HG02943 (cell line): ENCODE results near the gene VCAN.

ENCODE experiments used
- ATAC-seq: cut with Tn5 transposase; IDR thresholded peaks from one replicate; pipeline ENCODE4 v1.9.1; 2021; ENCODE audit warnings: mild to moderate bottlenecking, low read depth, moderate library complexity; ENCODE audit not compliant: unreplicated experiment

VCAN gene

GRCh38 chr5:83559118-83559785 is 87.7 kb downstream of the VCAN start:
- no peak for ATAC-seq

- no peak for ATAC-seq
These were observed 90.6 kb downstream of the VCAN start for GRCh38 chr5:83562071-83562606.

- ATAC-seq, result no peak
These were observed 91.4 kb downstream of the VCAN start for GRCh38 chr5:83562791-83563557.

GRCh38 chr5:83563631-83564030 is 92.1 kb downstream of the VCAN start:
- no peak for ATAC-seq

GRCh38 chr5:83564069-83564749 is 92.7 kb downstream of the VCAN start:
- no peak for ATAC-seq

- no peak for ATAC-seq
These were observed 96.2 kb downstream of the VCAN start for GRCh38 chr5:83567741-83568140.

GRCh38 chr5:83568186-83568585 is 96.6 kb downstream of the VCAN start:
- ATAC-seq, result no peak

- ATAC-seq, result no peak
These were observed 99.4 kb downstream of the VCAN start for GRCh38 chr5:83570916-83571315.

- no peak for ATAC-seq
These were observed 100.7 kb downstream of the VCAN start for GRCh38 chr5:83572271-83572670.

GRCh38 chr5:83576341-83576740 is 104.8 kb downstream of the VCAN start:
- no peak for ATAC-seq

GRCh38 chr5:83577036-83577636 is 105.6 kb downstream of the VCAN start:
- no peak for ATAC-seq

GRCh38 chr5:83583859-83584258 is 112.3 kb downstream of the VCAN start:
- ATAC-seq, result no peak

- ATAC-seq, result no peak
These were observed 115.6 kb downstream of the VCAN start for GRCh38 chr5:83586874-83587776.

GRCh38 chr5:83589786-83590185 is 118.2 kb downstream of the VCAN start:
- no peak for ATAC-seq

- ATAC-seq, result no peak
These were observed 119.4 kb downstream of the VCAN start for GRCh38 chr5:83590966-83591365.

GRCh38 chr5:83595217-83595616 is 123.7 kb downstream of the VCAN start:
- no peak for ATAC-seq

GRCh38 chr5:83608122-83608521 is 136.6 kb downstream of the VCAN start:
- ATAC-seq, result no peak

- ATAC-seq, result no peak
These were observed 143.3 kb downstream of the VCAN start for GRCh38 chr5:83614841-83615240.

- no peak for ATAC-seq
These were observed 156.8 kb downstream of the VCAN start for GRCh38 chr5:83628360-83628759.
